NB4 (cell line): ENCODE measurements around the gene SIX3.

Experiments
- DNase-seq: peaks from one replicate; pipeline ENCODE4 v3.0.0; 2010; ENCODE audit warnings: low read depth
- H3K4me3 ChIP-seq: one replicate; pipeline ENCODE4 v1.5.1; 2011; ENCODE audit warnings: mild to moderate bottlenecking, low read depth, low read length, moderate library complexity
- MYC ChIP-seq: IDR thresholded peaks from 2 replicates; pipeline ENCODE4 v1.6.1; 2011; ENCODE audit warnings: low read depth, low read length
- POLR2A ChIP-seq: IDR thresholded peaks from 2 replicates; pipeline ENCODE4 v1.6.1; 2011; ENCODE audit warnings: mild to moderate bottlenecking; ENCODE audit not compliant: insufficient read length; ENCODE audit errors: extremely low read depth
- TF ChIP-seq, protein P1 (sequence below): IDR thresholded peaks from one replicate; pipeline ENCODE4 v1.5.1; 2012; ENCODE audit warnings: low read depth, low read length
- TF ChIP-seq, protein P2 (sequence below): IDR thresholded peaks from 2 replicates; pipeline ENCODE4 v1.6.1; 2011; ENCODE audit warnings: low read depth, low read length

The SIX3 gene

DNA sequence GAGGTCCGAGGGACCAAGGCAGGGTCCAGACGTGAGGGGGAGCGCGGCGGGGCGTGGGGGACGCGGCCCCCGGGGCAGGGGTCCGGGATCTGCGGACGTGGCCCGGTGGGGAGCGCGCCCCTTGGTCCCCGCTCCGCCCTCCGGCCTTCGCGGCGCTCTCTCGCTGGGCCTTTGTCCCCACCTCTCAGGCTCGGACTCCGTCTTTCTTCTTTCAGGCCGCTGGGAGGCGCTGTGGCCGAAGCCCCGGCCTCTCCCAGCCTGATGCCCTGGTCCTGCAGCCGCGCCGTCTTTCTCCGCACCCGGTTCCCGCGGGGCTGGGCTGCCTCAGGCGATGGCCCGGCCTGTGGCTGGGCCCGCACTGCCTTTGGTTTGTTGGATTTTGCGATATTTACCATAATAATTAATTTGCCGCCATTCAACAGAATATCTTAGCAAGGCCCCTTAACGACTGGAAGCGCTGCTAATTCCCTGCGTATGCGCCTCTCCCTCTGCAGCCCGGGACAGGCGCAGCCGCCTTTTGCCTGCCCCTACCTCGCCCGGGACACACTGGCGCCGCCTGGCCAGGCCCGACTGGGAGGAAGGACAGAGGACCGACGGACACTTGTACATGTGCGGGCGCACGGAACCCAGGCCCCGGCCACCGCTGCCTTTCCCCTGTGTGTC lies 10.8 kb downstream of the SIX3 start:
- TF ChIP-seq, protein P1, sequence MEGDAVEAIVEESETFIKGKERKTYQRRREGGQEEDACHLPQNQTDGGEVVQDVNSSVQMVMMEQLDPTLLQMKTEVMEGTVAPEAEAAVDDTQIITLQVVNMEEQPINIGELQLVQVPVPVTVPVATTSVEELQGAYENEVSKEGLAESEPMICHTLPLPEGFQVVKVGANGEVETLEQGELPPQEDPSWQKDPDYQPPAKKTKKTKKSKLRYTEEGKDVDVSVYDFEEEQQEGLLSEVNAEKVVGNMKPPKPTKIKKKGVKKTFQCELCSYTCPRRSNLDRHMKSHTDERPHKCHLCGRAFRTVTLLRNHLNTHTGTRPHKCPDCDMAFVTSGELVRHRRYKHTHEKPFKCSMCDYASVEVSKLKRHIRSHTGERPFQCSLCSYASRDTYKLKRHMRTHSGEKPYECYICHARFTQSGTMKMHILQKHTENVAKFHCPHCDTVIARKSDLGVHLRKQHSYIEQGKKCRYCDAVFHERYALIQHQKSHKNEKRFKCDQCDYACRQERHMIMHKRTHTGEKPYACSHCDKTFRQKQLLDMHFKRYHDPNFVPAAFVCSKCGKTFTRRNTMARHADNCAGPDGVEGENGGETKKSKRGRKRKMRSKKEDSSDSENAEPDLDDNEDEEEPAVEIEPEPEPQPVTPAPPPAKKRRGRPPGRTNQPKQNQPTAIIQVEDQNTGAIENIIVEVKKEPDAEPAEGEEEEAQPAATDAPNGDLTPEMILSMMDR, result peak; percentile 74
- TF ChIP-seq POLR2A, result no peak
- no peak overlapping the region for H3K4me3 ChIP-seq
- DNase-seq, result peak; percentile 83

DNA sequence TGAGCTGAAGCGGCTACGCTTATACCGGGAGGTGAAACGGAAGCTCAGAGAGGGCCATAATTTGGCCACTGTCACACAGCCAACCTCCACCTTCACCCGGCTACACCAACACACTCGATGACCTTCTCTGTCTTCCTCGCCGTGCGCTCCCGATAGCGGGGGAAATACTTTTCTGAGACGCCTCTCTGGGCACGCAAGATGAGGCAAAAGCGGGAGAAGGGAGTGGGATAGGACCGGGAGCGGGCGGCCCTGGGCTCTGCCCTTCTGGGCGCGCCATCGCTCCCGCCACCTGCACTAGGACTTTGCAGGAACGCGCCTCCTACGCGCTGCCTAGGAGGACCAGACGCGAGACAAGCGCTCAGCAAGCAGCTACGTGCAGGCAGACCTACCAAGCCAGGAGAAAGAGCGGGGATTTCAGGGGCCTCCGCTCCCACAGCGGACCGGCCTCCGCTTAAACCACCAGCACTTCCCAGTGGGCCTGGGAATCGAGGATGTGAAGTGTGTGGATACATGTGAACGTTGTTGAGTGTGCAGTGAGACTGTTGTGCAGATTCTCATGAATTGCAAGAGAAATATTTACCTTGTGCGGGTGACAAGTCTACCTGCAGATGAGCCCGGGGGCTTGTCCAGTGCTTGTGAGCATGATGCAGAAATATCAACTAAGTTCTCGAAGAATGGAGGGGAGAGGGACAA lies 11.4 kb downstream of the SIX3 start:
- TF ChIP-seq POLR2A (no peak), MYC (no peak)
- TF ChIP-seq, protein P2, sequence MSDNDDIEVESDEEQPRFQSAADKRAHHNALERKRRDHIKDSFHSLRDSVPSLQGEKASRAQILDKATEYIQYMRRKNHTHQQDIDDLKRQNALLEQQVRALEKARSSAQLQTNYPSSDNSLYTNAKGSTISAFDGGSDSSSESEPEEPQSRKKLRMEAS, result no peak
- TF ChIP-seq, protein P1, result no peak
- no peak for DNase-seq
- H3K4me3 ChIP-seq, result no peak overlapping the region

DNA sequence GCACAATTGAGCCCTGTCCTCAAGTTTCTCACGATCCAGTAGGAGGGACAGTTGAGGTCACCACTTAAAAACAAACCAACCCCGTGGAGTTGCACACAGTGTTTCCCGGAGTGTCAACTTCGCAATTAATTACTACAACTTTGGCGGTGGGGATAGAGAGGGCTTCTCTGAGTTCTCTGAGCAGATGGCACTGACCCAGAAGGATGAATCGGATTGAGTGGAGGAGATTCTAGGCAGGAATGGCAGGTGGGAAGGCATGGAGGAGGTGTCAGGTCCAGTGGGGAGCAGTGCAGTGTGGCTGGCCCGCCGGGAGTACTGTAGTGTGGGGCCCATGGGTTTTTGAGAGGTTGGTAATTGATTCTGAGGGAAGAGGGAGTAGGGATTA lies 12.0 kb downstream of the SIX3 start:
- TF ChIP-seq POLR2A, result no peak
- no peak for TF ChIP-seq MYC
- TF ChIP-seq, protein P2, result no peak
- TF ChIP-seq, protein P1, result no peak
- H3K4me3 ChIP-seq, result no peak overlapping the region
- DNase-seq, result no peak

DNA sequence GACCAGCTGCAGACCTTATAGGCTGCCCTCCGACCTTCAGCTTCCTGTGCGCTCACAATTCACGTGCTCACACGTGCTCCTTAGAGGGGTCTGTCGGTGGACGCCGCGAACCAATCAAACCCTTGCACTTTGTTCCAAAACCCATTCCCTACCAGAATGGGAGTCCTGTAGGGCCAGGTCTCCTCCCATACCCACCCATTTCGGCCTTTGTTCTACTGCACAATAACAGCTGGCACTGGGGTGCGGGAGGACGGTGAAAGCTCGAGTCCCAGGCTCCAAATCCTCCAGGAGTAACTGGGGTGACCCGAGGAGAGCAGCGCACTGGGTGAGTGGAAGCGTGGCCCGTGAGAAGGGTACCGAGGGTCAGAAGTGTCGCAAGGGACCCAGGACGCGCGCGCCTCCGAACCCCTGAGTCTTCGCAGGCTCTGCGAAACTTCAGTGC lies 13.0 kb downstream of the SIX3 start:
- TF ChIP-seq MYC (no peak), POLR2A (no peak)
- TF ChIP-seq, protein P2, result no peak
- DNase-seq, result no peak
- H3K4me3 ChIP-seq, result no peak overlapping the region

DNA sequence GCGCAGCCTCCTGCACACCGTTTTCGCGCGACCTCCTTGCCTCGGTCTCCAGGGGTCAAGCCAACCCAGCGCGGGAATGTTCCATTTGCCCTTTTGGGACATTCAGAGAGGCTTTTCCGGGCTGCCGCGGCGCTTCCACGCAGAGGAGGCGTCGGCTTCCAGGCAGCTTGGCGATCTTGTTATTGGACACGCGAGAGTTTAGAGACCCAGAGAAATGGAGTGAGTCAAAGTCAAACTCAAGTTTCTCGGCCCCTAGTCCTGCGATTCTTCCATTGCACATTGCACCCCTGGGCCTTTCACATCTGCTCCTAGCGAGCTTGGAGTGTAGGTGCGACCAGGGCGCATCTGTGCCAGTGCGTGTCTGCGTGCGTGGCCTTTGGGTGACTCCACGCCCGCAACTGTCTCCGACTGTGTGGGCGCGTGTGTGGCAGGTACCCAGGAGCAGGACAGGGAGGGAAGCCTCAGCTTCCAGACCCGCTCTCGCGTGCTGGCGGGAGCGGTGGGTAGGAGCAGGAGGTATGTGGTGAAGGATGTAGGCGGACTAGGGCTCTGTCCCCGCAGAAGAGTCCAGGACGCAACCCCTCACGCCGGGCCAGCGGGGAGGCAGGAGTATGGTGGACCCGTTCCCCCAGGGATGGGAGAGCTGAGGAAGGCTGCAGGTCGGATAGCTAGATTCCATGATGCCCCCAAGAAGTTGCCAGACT lies 13.5 kb downstream of the SIX3 start:
- no peak for DNase-seq
- no peak overlapping the region for H3K4me3 ChIP-seq
- TF ChIP-seq, protein P1, result no peak

DNA sequence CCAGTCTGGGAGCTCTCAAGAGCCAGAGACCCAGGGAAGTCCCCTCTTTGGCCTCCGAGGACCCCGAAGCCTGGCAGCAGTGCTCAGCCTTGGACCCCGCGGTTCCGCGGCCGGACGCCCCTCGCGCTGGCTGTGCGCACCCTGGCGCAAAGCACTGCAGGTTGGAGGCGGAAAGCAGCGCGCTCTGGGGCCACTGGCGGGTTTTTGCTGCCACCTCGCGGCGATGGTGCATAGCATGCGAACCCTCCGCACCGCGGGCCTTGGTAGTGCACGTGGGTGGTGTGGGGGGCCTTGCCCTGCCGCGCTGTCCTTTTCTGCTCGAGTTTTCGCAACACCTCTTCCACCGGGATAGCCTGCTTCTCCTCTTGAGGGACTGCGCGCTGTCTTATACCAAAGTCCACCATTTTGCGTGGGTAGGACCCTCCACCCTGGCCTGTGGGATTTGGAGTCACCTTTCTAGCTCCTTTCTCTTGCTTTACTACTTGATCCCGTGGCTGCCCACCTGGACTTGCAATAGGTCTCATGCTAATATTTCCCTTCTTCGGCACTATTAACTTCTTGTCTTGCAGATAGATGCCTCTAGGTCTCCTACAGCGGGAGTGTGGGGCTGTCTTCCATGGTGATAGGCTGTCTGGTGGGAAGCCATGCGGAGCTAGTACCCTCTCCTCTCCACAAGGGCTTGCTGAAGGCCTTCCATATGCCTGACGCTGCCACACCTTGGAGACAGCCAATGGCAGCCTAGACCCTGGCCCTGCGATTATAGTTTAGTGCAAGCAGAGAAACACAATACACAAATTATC lies 14.3 kb downstream of the SIX3 start:
- no peak overlapping the region for H3K4me3 ChIP-seq
- TF ChIP-seq, protein P2, result peak; percentile 92
- TF ChIP-seq MYC, result peak; percentile 80
- TF ChIP-seq, protein P1, result peak; percentile 81
- no peak for TF ChIP-seq POLR2A
- peak; percentile 79 for DNase-seq
